Transverse colon (tissue), 4 donors: ENCODE results near the gene MINDY1. TPM values are rescaled to one million over a fixed set of nuclear protein-coding genes. Genes with fewer than 3 reads are reported as not detected.
A peak's percentile ranks its signal among the peaks of the same experiment; 100 is the strongest.

Source experiments
- DNase-seq: peaks from one replicate; pipeline ENCODE4 v3.0.0-alpha.2; 2019
- H3K27ac ChIP-seq, 4 donors: fragments of 200-600 bp; sonication (generic); 2 replicates each; pipeline ENCODE4 v1.5.1; 2016 to 2018; ENCODE audit warnings: inconsistent platforms in 4 of 4
- H3K27me3 ChIP-seq: fragments of 200-600 bp; sonication (generic); 2 replicates; pipeline ENCODE4 v1.5.1; 2017; ENCODE audit warnings: inconsistent platforms
- H3K36me3 ChIP-seq, 4 donors: fragments of 200-600 bp; sonication (generic); 2 replicates each; pipeline ENCODE4 v1.5.1; 2017 to 2019; ENCODE audit warnings: inconsistent platforms in 4 of 4
- H3K4me1 ChIP-seq, 4 donors: fragments of 200-600 bp; sonication (generic); 2 replicates each; pipeline ENCODE4 v1.5.1; 2017 to 2020; ENCODE audit warnings: inconsistent platforms in 4 of 4
- H3K4me3 ChIP-seq, 4 donors: fragments of 200-600 bp; sonication (generic); 1 replicate in 1 of 4; 2 replicates in 3 of 4; pipeline versions ENCODE4 v1.5.1 to v1.6.1; 2017 to 2019; ENCODE audit warnings: inconsistent platforms in 4 of 4
- H3K9me3 ChIP-seq, 2 donors: fragments of 200-600 bp; sonication (generic); 2 replicates each; pipeline ENCODE4 v1.5.1; 2017 to 2019; ENCODE audit warnings: inconsistent platforms in 2 of 2
- CTCF ChIP-seq, 5 experiments: fragments of 200-600 bp in 3 of 5; fragments of 450-650 bp in 2 of 5; sonication (generic) in 3 of 5; IDR thresholded peaks; 1 replicate in 2 of 5; 2 replicates in 3 of 5; pipeline ENCODE4 v1.5.1; 2016 to 2017; ENCODE audit warnings: antibody characterized with exemption in 5 of 5, inconsistent platforms in 3 of 5, mild to moderate bottlenecking in 2 of 5, moderate library complexity in 1 of 5
- EP300 ChIP-seq: sonication (generic); formaldehyde crosslinking; IDR thresholded peaks from one replicate; pipeline ENCODE4 v1.6.1; 2017; ENCODE audit warnings: antibody characterized with exemption, low read depth
- POLR2A ChIP-seq: fragments of 450-650 bp; IDR thresholded peaks from one replicate; pipeline ENCODE4 v1.6.1; 2016; ENCODE audit warnings: antibody characterized with exemption, mild to moderate bottlenecking, moderate library complexity
- POLR2AphosphoS5 ChIP-seq, 3 donors: sonication (generic); formaldehyde crosslinking; IDR thresholded peaks; one replicate each; pipeline ENCODE4 v1.6.1; 2016; ENCODE audit warnings: antibody characterized with exemption in 3 of 3
- WGBS, 2 donors: methylation state at CpG; one replicate each; pipeline ENCODE4 v1.1.5; 2018; ENCODE audit warnings: low coverage in 1 of 2; 5-methylcytosine and 5-hydroxymethylcytosine counted together
- in situ Hi-C, 4 donors: fragments of 200-750 bp; cut with MboI; loops; one replicate each; pipeline versions ENCODE4 v1.15.0 to v1.15.1; 2017; ENCODE audit warnings: low sequenced_read_pairs in 3 of 4, low pct_ligation_motif_present in 1 of 4, low pct_unique_long_range_greater_than_20kb in 1 of 4
- intact Hi-C: fragments of 100-400 bp; cut with DNase I; formaldehyde crosslinking; loops from one replicate; pipeline ENCODE4 v1.15.1; 2023; ENCODE audit warnings: low total_unique reads
- total RNA-seq, 4 donors: library from RNA; depleted of rRNA; stranded (reverse); fragments of >200 nt; gene quantifications; one replicate each; pipeline ENCODE4 v1.1.0, GENCODE V29; 2016

The MINDY1 gene
- total RNA-seq = 10 to 100 TPM; 27.7 to 66.2 (median 54.8) TPM

- peak; percentile 91 for TF ChIP-seq POLR2A
- peak; percentile 74 to 89 (median 87) for TF ChIP-seq POLR2AphosphoS5 (IDR thresholded peaks at IDR 0.05)
- TF ChIP-seq CTCF (IDR thresholded peaks at IDR 0.05) = peak; percentile 46 to 72 (median 53)
- TF ChIP-seq EP300 = no peak
- Histone ChIP-seq H3K4me3 (peak within 1 kb of the TSS; percentile 41 to 86 (median 58)), H3K36me3 (peaks cover 0 to 7% (median 0%) of the 10 kb centered on the region in 4 donors), H3K9me3 (no peaks in the 10 kb centered on the region), H3K27me3 (no peaks in the 10 kb centered on the region), H3K4me1 (peaks cover 39 to 75% (median 48%) of the 10 kb centered on the region in 4 donors), H3K27ac (peak within 1 kb of the TSS; percentile 89 to 96 (median 92))
- peak; percentile 81 for DNase-seq
- WGBS, 2 donors = 0 to 3% methylated on average over 5 to 18 of the region's 18 CpGs
- in situ Hi-C loops (no loop called here), intact Hi-C loops (loop anchor here (2.0 kb wide), 1 partner anchor 64 kb away; the partner anchor contains the start of gene GABPB2)
These were observed at the start of gene MINDY1 for GRCh38 chr1:151006327-151007052. Gene MINDY1 (minus strand): TSS chr1:151006902. CDS start chr1:151002617, 4,285 bp downstream.

- DNase-seq = no peak
These were observed 49.4 kb upstream of the MINDY1 start for GRCh38 chr1:151056149-151056548.

GRCh38 chr1:151055581-151055980 is 48.9 kb upstream of the MINDY1 start:
- Histone ChIP-seq H3K27me3 (no peaks in the 10 kb centered on the region), H3K4me1 (peaks cover 29 to 51% (median 38%) of the 10 kb centered on the region in 4 donors), H3K4me3 (peak overlapping the region in 1 of 4 donors; percentile 92), H3K9me3 (no peaks in the 10 kb centered on the region), H3K27ac (peak overlapping the region; percentile 94 to 96 (median 96)), H3K36me3 (peaks cover 0 to 31% (median 14%) of the 10 kb centered on the region in 4 donors)
- no peak for DNase-seq
- TF ChIP-seq EP300 (no peak), CTCF (IDR thresholded peaks at IDR 0.05) (no peak), POLR2AphosphoS5 (IDR thresholded peaks at IDR 0.05) (no peak), POLR2A (no peak)
- in situ Hi-C loops = no loop called here
- intact Hi-C loops = no loop called here
- WGBS, 2 donors = 92% methylated on average over 1 of the region's 2 CpGs; no CpG with 5 or more reads in 1 of the 2 donors

More at GRCh38 chr1:151056149-151056548, 49.4 kb upstream of the MINDY1 start:
- TF ChIP-seq POLR2A (no peak), POLR2AphosphoS5 (IDR thresholded peaks at IDR 0.05) (no peak), EP300 (no peak), CTCF (IDR thresholded peaks at IDR 0.05) (no peak)
- H3K9me3 ChIP-seq = no peaks in the 10 kb centered on the region
- H3K4me3 ChIP-seq = peak overlapping the region in 1 of 4 donors; percentile 92
- no peaks in the 10 kb centered on the region for H3K27me3 ChIP-seq
- H3K4me1 ChIP-seq = peaks cover 29 to 54% (median 38%) of the 10 kb centered on the region in 4 donors
- peak overlapping the region; percentile 94 to 96 (median 96) for H3K27ac ChIP-seq
- intact Hi-C loops (no loop called here), in situ Hi-C loops (no loop called here)
- WGBS, 2 donors = 33 to 39% methylated on average over 2 of the region's 2 CpGs
- peaks cover 0 to 31% (median 14%) of the 10 kb centered on the region in 4 donors for H3K36me3 ChIP-seq

- peak overlapping the region in 1 of 4 donors; percentile 92 for H3K4me3 ChIP-seq
- no peaks in the 10 kb centered on the region for H3K27me3 ChIP-seq
- peaks cover 29 to 46% (median 36%) of the 10 kb centered on the region in 4 donors for H3K4me1 ChIP-seq
- H3K36me3 ChIP-seq = peaks cover 0 to 31% (median 14%) of the 10 kb centered on the region in 4 donors
- peak overlapping the region; percentile 94 to 96 (median 96) for H3K27ac ChIP-seq
- intact Hi-C loops (no loop called here), in situ Hi-C loops (no loop called here)
- TF ChIP-seq POLR2A (no peak), EP300 (no peak), POLR2AphosphoS5 (IDR thresholded peaks at IDR 0.05) (peak in 1 of 3 donors; percentile 61), CTCF (IDR thresholded peaks at IDR 0.05) (no peak)
- WGBS, 2 donors = 92 to 95% methylated on average over 4 of the region's 4 CpGs
- DNase-seq = no peak
- no peaks in the 10 kb centered on the region for H3K9me3 ChIP-seq
These were observed 48.4 kb upstream of the MINDY1 start for GRCh38 chr1:151054971-151055547.
